ENCODE data around the gene HBG1. TPM values are rescaled to one million over a fixed set of nuclear protein-coding genes. Genes with fewer than 3 reads are reported as not detected.

The HBG1 gene
- total and polyA plus RNA-seq, 2 experiments from 2014 or later, result not detected

GRCh38 chr11:5239046-5239445, 10.6 kb downstream of the HBG1 start:
- no peaks in the 10 kb centered on the region for H3F3A ChIP-seq (replicated peaks; ENCODE audit: low read depth)
- no peak for DNase-seq (ENCODE audit: low spot score)
- Mint-ChIP-seq H3K4me3 (no peak overlapping the region), H3K4me1 (no peaks in the 10 kb centered on the region), H3K27me3 (ENCODE audit: insufficient read depth, low read depth, poor library complexity) (peaks cover 2% of the 10 kb centered on the region), H3K27ac (no peak overlapping the region), H3K9me3 (no peaks in the 10 kb centered on the region), H3K36me3 (ENCODE audit: low read depth) (no peaks in the 10 kb centered on the region)
- 0 out of 2 replicates have a peak, but pooled peaks cover 2% of the 10 kb centered on the region for H3K9me2 ChIP-seq (ENCODE audit: insufficient read depth)
- no peak overlapping the region for H3K27ac ChIP-seq (ENCODE audit: low read depth)
- H3K4me1 ChIP-seq (ENCODE audit: insufficient read depth), result no peaks in the 10 kb centered on the region
- H3K4me2 ChIP-seq, result no peak overlapping the region
- H3K4me3 ChIP-seq, result no peak overlapping the region
- no peaks in the 10 kb centered on the region for H3K79me2 ChIP-seq (replicated peaks; ENCODE audit: insufficient read depth)
- TF ChIP-seq, protein P1, sequence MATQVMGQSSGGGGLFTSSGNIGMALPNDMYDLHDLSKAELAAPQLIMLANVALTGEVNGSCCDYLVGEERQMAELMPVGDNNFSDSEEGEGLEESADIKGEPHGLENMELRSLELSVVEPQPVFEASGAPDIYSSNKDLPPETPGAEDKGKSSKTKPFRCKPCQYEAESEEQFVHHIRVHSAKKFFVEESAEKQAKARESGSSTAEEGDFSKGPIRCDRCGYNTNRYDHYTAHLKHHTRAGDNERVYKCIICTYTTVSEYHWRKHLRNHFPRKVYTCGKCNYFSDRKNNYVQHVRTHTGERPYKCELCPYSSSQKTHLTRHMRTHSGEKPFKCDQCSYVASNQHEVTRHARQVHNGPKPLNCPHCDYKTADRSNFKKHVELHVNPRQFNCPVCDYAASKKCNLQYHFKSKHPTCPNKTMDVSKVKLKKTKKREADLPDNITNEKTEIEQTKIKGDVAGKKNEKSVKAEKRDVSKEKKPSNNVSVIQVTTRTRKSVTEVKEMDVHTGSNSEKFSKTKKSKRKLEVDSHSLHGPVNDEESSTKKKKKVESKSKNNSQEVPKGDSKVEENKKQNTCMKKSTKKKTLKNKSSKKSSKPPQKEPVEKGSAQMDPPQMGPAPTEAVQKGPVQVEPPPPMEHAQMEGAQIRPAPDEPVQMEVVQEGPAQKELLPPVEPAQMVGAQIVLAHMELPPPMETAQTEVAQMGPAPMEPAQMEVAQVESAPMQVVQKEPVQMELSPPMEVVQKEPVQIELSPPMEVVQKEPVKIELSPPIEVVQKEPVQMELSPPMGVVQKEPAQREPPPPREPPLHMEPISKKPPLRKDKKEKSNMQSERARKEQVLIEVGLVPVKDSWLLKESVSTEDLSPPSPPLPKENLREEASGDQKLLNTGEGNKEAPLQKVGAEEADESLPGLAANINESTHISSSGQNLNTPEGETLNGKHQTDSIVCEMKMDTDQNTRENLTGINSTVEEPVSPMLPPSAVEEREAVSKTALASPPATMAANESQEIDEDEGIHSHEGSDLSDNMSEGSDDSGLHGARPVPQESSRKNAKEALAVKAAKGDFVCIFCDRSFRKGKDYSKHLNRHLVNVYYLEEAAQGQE (IDR thresholded peaks at IDR 0.05; ENCODE audit: unreplicated experiment), result no peak
- TF ChIP-seq STAT1 (IDR thresholded peaks at IDR 0.05; ENCODE audit: unreplicated experiment), result no peak
- no peak for TF ChIP-seq POLR2AphosphoS5 (IDR thresholded peaks at IDR 0.05; ENCODE audit: low read depth)
- no peak for TF ChIP-seq CREB1 (CRISPR knock-in tag; IDR thresholded peaks at IDR 0.05; ENCODE audit: low read depth)
- no peak for TF ChIP-seq EZH2 (IDR thresholded peaks at IDR 0.05; ENCODE audit: low read depth, unreplicated experiment)
- H3K27me3 ChIP-seq (ENCODE audit: insufficient read depth), result no peaks in the 10 kb centered on the region
- H3K36me3 ChIP-seq (ENCODE audit: insufficient read depth), result no peaks in the 10 kb centered on the region
- H4K20me1 ChIP-seq (replicated peaks; ENCODE audit: insufficient read depth), result no peaks in the 10 kb centered on the region
- ATAC-seq, result no peak
- H2AFZ ChIP-seq, result no peak overlapping the region

- no peaks in the 10 kb centered on the region for H3K27me3 ChIP-seq (ENCODE audit: insufficient read depth)
- Mint-ChIP-seq H3K4me3 (no peak overlapping the region), H3K27me3 (ENCODE audit: insufficient read depth, low read depth, poor library complexity) (peaks cover under 1% of the 10 kb centered on the region), H3K9me3 (no peaks in the 10 kb centered on the region), H3K4me1 (no peaks in the 10 kb centered on the region), H3K36me3 (ENCODE audit: low read depth) (no peaks in the 10 kb centered on the region), H3K27ac (no peak overlapping the region)
- H4K20me1 ChIP-seq (replicated peaks; ENCODE audit: insufficient read depth), result no peaks in the 10 kb centered on the region
- DNase-seq (ENCODE audit: low spot score) (no peak), ATAC-seq (no peak)
- no peaks in the 10 kb centered on the region for H3K79me2 ChIP-seq (replicated peaks; ENCODE audit: insufficient read depth)
- H3K27ac ChIP-seq (ENCODE audit: low read depth), result no peak overlapping the region
- H3K4me2 ChIP-seq, result no peak overlapping the region
- H2AFZ ChIP-seq, result no peak overlapping the region
- no peaks in the 10 kb centered on the region for H3F3A ChIP-seq (replicated peaks; ENCODE audit: low read depth)
- no peak overlapping the region for H3K4me3 ChIP-seq
- no peaks in the 10 kb centered on the region for H3K36me3 ChIP-seq (ENCODE audit: insufficient read depth)
- no peaks in the 10 kb centered on the region for H3K4me1 ChIP-seq (ENCODE audit: insufficient read depth)
- 0 out of 2 replicates have a peak, but pooled peaks cover 2% of the 10 kb centered on the region for H3K9me2 ChIP-seq (ENCODE audit: insufficient read depth)
- TF ChIP-seq ZNF331 (CRISPR knock-in tag; IDR thresholded peaks at IDR 0.05; ENCODE audit: low read depth) (no peak), JUNB (IDR thresholded peaks at IDR 0.05; ENCODE audit: unreplicated experiment) (no peak), ETS1 (IDR thresholded peaks at IDR 0.05) (no peak), EZH2phosphoT487 (IDR thresholded peaks at IDR 0.05; ENCODE audit: unreplicated experiment) (no peak), EZH2 (IDR thresholded peaks at IDR 0.05; ENCODE audit: low read depth, unreplicated experiment) (no peak), CREB1 (CRISPR knock-in tag; IDR thresholded peaks at IDR 0.05; ENCODE audit: low read depth) (no peak), ZNF114 (CRISPR knock-in tag; IDR thresholded peaks at IDR 0.05) (no peak), NANOG (IDR thresholded peaks at IDR 0.05; ENCODE audit: borderline replicate concordance) (no peak), STAT1 (IDR thresholded peaks at IDR 0.05; ENCODE audit: unreplicated experiment) (no peak)
- TF ChIP-seq, protein P2, sequence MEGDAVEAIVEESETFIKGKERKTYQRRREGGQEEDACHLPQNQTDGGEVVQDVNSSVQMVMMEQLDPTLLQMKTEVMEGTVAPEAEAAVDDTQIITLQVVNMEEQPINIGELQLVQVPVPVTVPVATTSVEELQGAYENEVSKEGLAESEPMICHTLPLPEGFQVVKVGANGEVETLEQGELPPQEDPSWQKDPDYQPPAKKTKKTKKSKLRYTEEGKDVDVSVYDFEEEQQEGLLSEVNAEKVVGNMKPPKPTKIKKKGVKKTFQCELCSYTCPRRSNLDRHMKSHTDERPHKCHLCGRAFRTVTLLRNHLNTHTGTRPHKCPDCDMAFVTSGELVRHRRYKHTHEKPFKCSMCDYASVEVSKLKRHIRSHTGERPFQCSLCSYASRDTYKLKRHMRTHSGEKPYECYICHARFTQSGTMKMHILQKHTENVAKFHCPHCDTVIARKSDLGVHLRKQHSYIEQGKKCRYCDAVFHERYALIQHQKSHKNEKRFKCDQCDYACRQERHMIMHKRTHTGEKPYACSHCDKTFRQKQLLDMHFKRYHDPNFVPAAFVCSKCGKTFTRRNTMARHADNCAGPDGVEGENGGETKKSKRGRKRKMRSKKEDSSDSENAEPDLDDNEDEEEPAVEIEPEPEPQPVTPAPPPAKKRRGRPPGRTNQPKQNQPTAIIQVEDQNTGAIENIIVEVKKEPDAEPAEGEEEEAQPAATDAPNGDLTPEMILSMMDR (conservative IDR thresholded peaks at IDR 0.05; ENCODE audit: low read depth in 2 of 2), result no peak
These were observed 11.2 kb downstream of the HBG1 start for GRCh38 chr11:5238486-5238885.

Data from GM23338 (cell line).